Smooth muscle cell (in vitro differentiated cells): ENCODE measurements around the gene NECAB2. TPM values are rescaled to one million over a fixed set of nuclear protein-coding genes. Genes with fewer than 3 reads are reported as not detected.

Experiments used
- DNase-seq: peaks from one replicate; lab custom pipeline; 2025; ENCODE audit not compliant: unreplicated experiment; lab: John Stamatoyannopoulos, UW
- H2AFZ ChIP-seq: fragments of 200-600 bp; sonication (generic); 2 replicates; pipeline ENCODE4 v1.6.0; 2016; ENCODE audit warnings: antibody characterized with exemption, low read depth, mild to moderate bottlenecking
- H3F3A ChIP-seq: fragments of 200-600 bp; sonication (generic); 2 replicates; pipeline ENCODE4 v1.6.0; 2017; ENCODE audit warnings: antibody characterized with exemption, low read depth
- H3K27ac ChIP-seq: fragments of 200-600 bp; sonication (generic); 2 replicates; pipeline ENCODE4 v1.5.1; 2016; ENCODE audit warnings: low read depth, mild to moderate bottlenecking
- H3K27me3 ChIP-seq: fragments of 200-600 bp; sonication (generic); 2 replicates; pipeline ENCODE4 v1.6.1; 2016; ENCODE audit warnings: low read depth, mild to moderate bottlenecking
- H3K36me3 ChIP-seq: fragments of 200-600 bp; sonication (generic); 2 replicates; pipeline ENCODE4 v1.5.1; 2016; ENCODE audit warnings: low read depth
- H3K4me1 ChIP-seq: fragments of 200-600 bp; sonication (generic); 2 replicates; pipeline ENCODE4 v1.5.1; 2016; ENCODE audit warnings: low read depth
- H3K4me2 ChIP-seq: fragments of 200-600 bp; sonication (generic); 2 replicates; pipeline ENCODE4 v1.6.0; 2016; ENCODE audit warnings: mild to moderate bottlenecking
- H3K4me3 ChIP-seq: fragments of 200-600 bp; sonication (generic); 2 replicates; pipeline ENCODE4 v1.5.1; 2016; ENCODE audit warnings: mild to moderate bottlenecking
- H3K79me2 ChIP-seq: fragments of 200-600 bp; sonication (generic); 2 replicates; pipeline ENCODE4 v1.6.0; 2016; ENCODE audit warnings: low read depth, mild to moderate bottlenecking
- H3K9ac ChIP-seq: fragments of 200-600 bp; sonication (generic); 2 replicates; pipeline ENCODE4 v1.6.0; 2016; ENCODE audit warnings: low read depth
- H3K9me3 ChIP-seq: fragments of 200-600 bp; sonication (generic); replicated peaks from 2 replicates; pipeline ENCODE4 v1.5.1; 2016; ENCODE audit warnings: low read depth
- H4K20me1 ChIP-seq: fragments of 200-600 bp; sonication (generic); 2 replicates; pipeline ENCODE4 v1.6.0; 2016; ENCODE audit warnings: low read depth
- WGBS: methylation state at CpG from one replicate; pipeline ENCODE4 v1.1.7; 2016; ENCODE audit warnings: low lambda C conversion rate; 5-methylcytosine and 5-hydroxymethylcytosine counted together
- polyA plus RNA-seq: library from polyadenylated mRNA; unstranded; fragments of >200 nt; fragmentation: Nextera tagmentation; extraction: Ambion mirVana; gene quantifications from 2 replicates; pipeline ENCODE4 v1.2.1, GENCODE V29; 2016
- total RNA-seq: library from RNA; depleted of rRNA; stranded (reverse); fragments of >200 nt; gene quantifications from 2 replicates; pipeline ENCODE4 v1.2.3, GENCODE V29; 2014
- TF ChIP-seq, protein P1 (sequence below): fragments of 200-600 bp; sonication (generic); IDR thresholded peaks from 2 replicates; pipeline ENCODE4 v1.5.1; 2017; ENCODE audit warnings: borderline replicate concordance, mild to moderate bottlenecking, antibody characterized with exemption; ENCODE audit not compliant: insufficient read depth, poor library complexity, severe bottlenecking

The NECAB2 gene
- total and polyA plus RNA-seq, 2 experiments from 2014 or later, result 0.22 to 1.7 TPM

DNA sequence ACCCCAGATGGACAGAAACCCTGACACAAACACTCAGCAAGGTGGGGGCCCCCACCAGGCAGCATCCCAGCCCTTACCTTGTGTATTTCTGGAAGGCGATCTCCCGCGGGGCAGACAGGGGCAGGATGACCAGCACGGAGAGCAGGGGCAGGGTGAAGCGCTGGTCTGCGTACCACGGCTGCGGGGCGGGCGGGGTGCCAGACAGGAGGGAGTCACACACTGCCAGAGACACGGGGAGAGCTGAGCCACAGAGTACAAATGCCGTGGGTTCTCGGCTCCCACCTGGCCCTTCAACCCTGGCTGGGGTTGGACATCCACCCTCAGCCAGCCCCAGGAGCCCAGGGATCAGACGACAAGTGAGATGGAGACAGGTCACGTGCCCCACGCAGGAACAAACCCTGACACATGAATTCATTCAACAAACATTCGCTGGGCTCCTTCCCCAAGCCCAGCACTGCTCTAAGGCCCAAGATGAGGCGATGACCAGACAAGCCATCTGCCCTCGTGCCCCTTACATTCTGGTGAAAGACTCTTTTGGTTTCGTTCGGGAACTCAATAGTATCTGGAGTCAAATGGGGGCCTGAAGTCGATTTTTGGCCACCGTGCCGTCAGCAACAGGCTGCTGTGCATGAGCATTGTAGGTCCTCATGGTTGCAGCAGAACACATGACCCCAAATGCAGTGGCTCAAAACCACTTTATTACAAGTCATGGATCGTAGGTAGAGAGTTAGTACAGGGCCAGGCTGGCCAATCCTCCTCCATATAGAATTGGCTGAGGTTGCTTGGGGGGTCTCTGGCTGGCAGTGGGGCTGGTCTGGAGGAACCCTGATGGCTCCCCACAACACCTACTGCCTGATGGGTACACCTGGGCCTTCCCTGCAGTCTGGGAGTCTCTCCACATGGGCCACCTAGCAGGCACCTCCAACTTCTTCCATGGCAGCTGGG, 65.5 kb downstream of the NECAB2 start:
- no peak overlapping the region for H2AFZ ChIP-seq
- TF ChIP-seq, protein P1, sequence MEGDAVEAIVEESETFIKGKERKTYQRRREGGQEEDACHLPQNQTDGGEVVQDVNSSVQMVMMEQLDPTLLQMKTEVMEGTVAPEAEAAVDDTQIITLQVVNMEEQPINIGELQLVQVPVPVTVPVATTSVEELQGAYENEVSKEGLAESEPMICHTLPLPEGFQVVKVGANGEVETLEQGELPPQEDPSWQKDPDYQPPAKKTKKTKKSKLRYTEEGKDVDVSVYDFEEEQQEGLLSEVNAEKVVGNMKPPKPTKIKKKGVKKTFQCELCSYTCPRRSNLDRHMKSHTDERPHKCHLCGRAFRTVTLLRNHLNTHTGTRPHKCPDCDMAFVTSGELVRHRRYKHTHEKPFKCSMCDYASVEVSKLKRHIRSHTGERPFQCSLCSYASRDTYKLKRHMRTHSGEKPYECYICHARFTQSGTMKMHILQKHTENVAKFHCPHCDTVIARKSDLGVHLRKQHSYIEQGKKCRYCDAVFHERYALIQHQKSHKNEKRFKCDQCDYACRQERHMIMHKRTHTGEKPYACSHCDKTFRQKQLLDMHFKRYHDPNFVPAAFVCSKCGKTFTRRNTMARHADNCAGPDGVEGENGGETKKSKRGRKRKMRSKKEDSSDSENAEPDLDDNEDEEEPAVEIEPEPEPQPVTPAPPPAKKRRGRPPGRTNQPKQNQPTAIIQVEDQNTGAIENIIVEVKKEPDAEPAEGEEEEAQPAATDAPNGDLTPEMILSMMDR, result no peak
- H3K9ac ChIP-seq, result no peak overlapping the region
- no peaks in the 10 kb centered on the region for H3K4me1 ChIP-seq
- DNase-seq, result no peak
- H3K4me2 ChIP-seq, result no peak overlapping the region
- H3K79me2 ChIP-seq, result no peaks in the 10 kb centered on the region
- 86% methylated on average over 25 of the region's 25 CpGs for WGBS
- no peak overlapping the region for H3K27ac ChIP-seq
- H3F3A ChIP-seq, result no peaks in the 10 kb centered on the region
- H3K4me3 ChIP-seq, result no peak overlapping the region
- no peaks in the 10 kb centered on the region for H3K36me3 ChIP-seq
- no peaks in the 10 kb centered on the region for H4K20me1 ChIP-seq
- H3K27me3 ChIP-seq, result peaks cover 4% of the 10 kb centered on the region
- no peaks in the 10 kb centered on the region for H3K9me3 ChIP-seq

- TF ChIP-seq, protein P1, result no peak
- Histone ChIP-seq H3K79me2 (no peaks in the 10 kb centered on the region), H3K9me3 (no peaks in the 10 kb centered on the region), H4K20me1 (no peaks in the 10 kb centered on the region), H3K4me1 (no peaks in the 10 kb centered on the region), H2AFZ (no peak overlapping the region), H3K4me2 (no peak overlapping the region), H3K9ac (no peak overlapping the region), H3F3A (no peaks in the 10 kb centered on the region), H3K4me3 (no peak overlapping the region), H3K36me3 (no peaks in the 10 kb centered on the region), H3K27ac (no peak overlapping the region), H3K27me3 (peaks cover 4% of the 10 kb centered on the region)
- DNase-seq, result no peak
- 96% methylated on average over 12 of the region's 12 CpGs for WGBS
Measured at GRCh38 chr16:84034516-84034915, 66.5 kb downstream of the NECAB2 start.

DNA sequence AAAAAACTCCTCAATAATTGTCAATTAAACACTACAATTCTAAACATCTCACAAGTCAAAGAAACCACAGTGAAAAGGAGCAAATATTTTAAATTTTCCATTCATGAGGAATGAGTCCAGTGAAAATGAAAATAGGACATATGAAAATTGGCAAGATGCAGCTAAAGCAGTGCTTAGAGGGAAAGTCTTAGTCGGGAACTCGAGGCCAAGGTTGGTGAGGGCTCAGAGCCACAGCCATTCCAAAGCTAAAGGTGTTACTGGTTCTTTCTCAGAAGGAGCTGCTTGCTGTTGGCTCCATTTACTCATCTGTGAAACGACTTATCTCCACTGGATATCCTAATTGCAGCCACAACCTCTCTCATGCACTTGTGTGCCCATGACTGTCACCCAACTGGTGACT, 68.1 kb downstream of the NECAB2 start:
- Histone ChIP-seq H3K4me3 (no peak overlapping the region), H3K79me2 (no peaks in the 10 kb centered on the region), H3K4me1 (no peaks in the 10 kb centered on the region), H3K27ac (no peak overlapping the region), H2AFZ (no peak overlapping the region), H3K9ac (no peak overlapping the region), H3K4me2 (no peak overlapping the region), H3K36me3 (no peaks in the 10 kb centered on the region), H3K9me3 (no peaks in the 10 kb centered on the region), H3F3A (no peaks in the 10 kb centered on the region), H3K27me3 (no peaks in the 10 kb centered on the region), H4K20me1 (no peaks in the 10 kb centered on the region)
- DNase-seq, result no peak
- WGBS, result 85% methylated on average over 3 of the region's 3 CpGs
- TF ChIP-seq, protein P1, result no peak
